Measurements from ENCODE around the gene TRERF1.

Gene TRERF1

GRCh38 chr6:42419490-42420280, 32.0 kb downstream of the TRERF1 start:
- DNase-seq, result no peak

- no peak for DNase-seq
Measured at GRCh38 chr6:42418724-42419123, 33.0 kb downstream of the TRERF1 start.

- DNase-seq, result no peak
Measured at GRCh38 chr6:42417641-42418112, 34.0 kb downstream of the TRERF1 start.

GRCh38 chr6:42411406-42411805, 40.3 kb downstream of the TRERF1 start:
- DNase-seq, result no peak

GRCh38 chr6:42410861-42411260, 40.9 kb downstream of the TRERF1 start:
- no peak for DNase-seq

- DNase-seq, result no peak
Measured at GRCh38 chr6:42409581-42409980, 42.1 kb downstream of the TRERF1 start.

- DNase-seq, result no peak
Measured at GRCh38 chr6:42407379-42407778, 44.3 kb downstream of the TRERF1 start.

- DNase-seq, result no peak
Measured at GRCh38 chr6:42406306-42407280, 45.1 kb downstream of the TRERF1 start.

- DNase-seq, result no peak
Measured at GRCh38 chr6:42405021-42405420, 46.7 kb downstream of the TRERF1 start.

- DNase-seq, result no peak
Measured at GRCh38 chr6:42404484-42404883, 47.2 kb downstream of the TRERF1 start.

GRCh38 chr6:42403831-42404230, 47.9 kb downstream of the TRERF1 start:
- DNase-seq, result no peak

GRCh38 chr6:42403421-42403820, 48.3 kb downstream of the TRERF1 start:
- no peak for DNase-seq

- DNase-seq, result no peak
Measured at GRCh38 chr6:42402184-42402583, 49.5 kb downstream of the TRERF1 start.

GRCh38 chr6:42401613-42401951, 50.1 kb downstream of the TRERF1 start:
- no peak for DNase-seq

GRCh38 chr6:42400886-42401612, 50.7 kb downstream of the TRERF1 start:
- DNase-seq, result no peak

- no peak for DNase-seq
Measured at GRCh38 chr6:42400061-42400760, 51.5 kb downstream of the TRERF1 start.

GRCh38 chr6:42396720-42397119, 55.0 kb downstream of the TRERF1 start:
- no peak for DNase-seq

- no peak for DNase-seq
Measured at GRCh38 chr6:42394881-42395620, 56.7 kb downstream of the TRERF1 start.

- DNase-seq, result no peak
Measured at GRCh38 chr6:42394151-42394550, 57.6 kb downstream of the TRERF1 start.

GRCh38 chr6:42393339-42393738, 58.4 kb downstream of the TRERF1 start:
- no peak for DNase-seq

GRCh38 chr6:42392833-42393232, 58.9 kb downstream of the TRERF1 start:
- DNase-seq, result no peak

- DNase-seq, result no peak
Measured at GRCh38 chr6:42391441-42391840, 60.3 kb downstream of the TRERF1 start.
